GM21825 (cell line): ENCODE data around the gene COMMD3.
A peak's percentile ranks its signal among the peaks of the same experiment; 100 is the strongest.
"Not testable (repeated sequence)": the region's sequence is repeated elsewhere in the genome, so short reads cannot be mapped to it uniquely, and the experiment has no call there.

Source experiments
- ATAC-seq: cut with Tn5 transposase; IDR thresholded peaks from one replicate; pipeline ENCODE4 v1.9.1; 2021; ENCODE audit warnings: mild to moderate bottlenecking, moderate library complexity; ENCODE audit not compliant: unreplicated experiment

The COMMD3 gene

DNA sequence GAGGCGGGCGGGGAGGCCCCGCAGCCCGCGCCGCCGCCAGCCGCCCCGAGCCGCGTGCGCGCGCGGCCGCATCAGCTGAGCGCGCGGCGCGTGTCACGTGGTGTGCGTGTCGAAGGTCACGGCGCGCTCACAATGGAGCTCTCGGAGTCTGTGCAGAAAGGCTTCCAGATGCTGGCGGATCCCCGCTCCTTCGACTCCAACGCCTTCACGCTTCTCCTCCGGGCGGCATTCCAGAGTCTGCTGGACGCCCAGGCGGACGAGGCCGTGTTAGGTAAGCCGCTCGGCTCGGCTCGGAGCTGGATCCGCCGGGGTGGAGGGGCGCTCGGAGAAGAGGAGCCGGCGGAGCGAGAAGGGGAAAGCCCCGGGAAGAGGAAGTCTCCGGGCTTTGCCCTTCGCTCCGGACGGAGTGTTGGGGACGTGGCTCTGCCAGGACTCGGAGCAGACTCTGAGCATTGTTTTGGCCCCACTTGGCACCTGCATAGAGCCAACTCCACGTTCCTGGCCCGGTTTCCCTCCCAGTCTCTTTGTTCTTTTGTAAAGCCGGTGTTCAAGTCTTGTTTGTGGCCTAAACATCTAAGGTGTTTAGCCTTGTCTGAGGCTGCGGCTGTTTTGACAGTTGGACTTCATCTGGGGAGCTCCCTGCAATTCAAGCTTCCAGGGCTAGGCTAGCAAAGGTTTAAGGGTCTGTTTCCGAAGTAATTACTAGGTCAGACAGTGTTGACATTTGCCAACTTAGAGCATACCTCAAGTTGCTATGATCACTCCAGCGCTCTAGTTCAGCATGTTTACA is at the start of gene COMMD3:
Gene COMMD3 (plus strand): TSS at position 103 of the 790 bp plus-strand sequence. CDS start 30 bp downstream, at position 133.
- peak; percentile 64 for ATAC-seq

- ATAC-seq: no peak
Observed at GRCh38 chr10:22268503-22268902, 47.7 kb upstream of the COMMD3 start.

DNA sequence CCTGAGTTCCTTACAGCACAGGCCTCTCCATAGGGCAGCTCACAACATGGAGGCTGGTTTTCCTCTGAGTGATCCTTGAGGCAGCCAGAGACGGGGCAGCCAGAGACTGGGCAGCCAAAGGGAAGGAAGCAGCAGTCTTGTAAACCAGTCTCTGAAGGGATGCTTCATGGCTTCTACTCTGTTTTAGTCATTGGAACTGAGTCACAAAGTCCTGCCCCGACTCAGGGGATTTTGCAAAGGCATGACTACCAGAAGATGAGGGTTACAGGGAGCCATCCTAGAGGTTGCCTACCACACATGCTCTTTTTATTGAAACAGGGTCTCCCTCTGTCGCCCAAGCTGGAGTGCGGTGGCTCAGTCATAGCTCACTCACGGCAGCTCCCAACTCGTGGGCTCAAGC is 44.4 kb upstream of the COMMD3 start:
- no peak for ATAC-seq

- ATAC-seq: no peak
Observed at GRCh38 chr10:22278441-22278782, 37.8 kb upstream of the COMMD3 start.

- no peak for ATAC-seq
Observed at GRCh38 chr10:22280078-22280477, 36.1 kb upstream of the COMMD3 start.

GRCh38 chr10:22285130-22285529 is 31.1 kb upstream of the COMMD3 start:
- ATAC-seq: no peak

- ATAC-seq: no peak
Observed at GRCh38 chr10:22293747-22294404, 22.3 kb upstream of the COMMD3 start.

GRCh38 chr10:22294694-22295093 is 21.5 kb upstream of the COMMD3 start:
- no peak for ATAC-seq

GRCh38 chr10:22301193-22301592 is 15.0 kb upstream of the COMMD3 start:
- no peak for ATAC-seq

DNA sequence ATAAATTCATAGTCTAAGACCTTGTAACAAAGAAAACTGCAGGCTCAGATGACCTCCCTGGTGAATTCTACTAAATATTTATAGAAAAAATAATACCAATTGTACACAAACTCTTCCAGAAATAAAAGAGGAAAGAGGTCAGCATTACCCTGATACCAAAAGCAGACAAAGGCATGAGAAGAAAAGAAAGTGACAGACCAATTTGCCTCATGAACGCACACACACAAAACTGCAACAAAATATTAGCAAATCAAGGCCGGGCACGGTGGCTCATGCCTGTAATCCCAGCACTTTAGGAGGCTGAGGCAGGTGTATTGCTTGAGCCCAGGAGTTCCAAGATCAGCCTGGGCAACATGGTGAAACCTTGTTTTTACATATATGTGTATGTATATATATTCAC is 12.7 kb upstream of the COMMD3 start:
- ATAC-seq: no peak

DNA sequence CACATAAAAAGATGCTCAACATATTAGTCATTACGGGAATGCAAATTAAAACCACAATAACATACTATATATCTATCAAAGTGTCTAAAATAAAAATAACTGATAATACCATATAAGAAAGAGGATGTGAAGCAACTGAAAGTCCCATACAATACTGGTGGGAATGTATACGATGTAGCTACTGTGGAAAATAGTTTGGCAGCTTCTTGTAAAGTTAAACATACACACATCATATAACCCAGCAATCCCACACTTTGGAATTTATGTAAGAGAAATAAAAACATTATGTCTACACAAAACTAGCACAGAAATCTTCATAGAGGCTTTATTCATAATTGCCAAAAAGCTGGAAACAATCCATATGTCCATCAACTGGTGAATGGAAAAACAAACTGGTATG is 10.5 kb upstream of the COMMD3 start:
- no peak for ATAC-seq

DNA sequence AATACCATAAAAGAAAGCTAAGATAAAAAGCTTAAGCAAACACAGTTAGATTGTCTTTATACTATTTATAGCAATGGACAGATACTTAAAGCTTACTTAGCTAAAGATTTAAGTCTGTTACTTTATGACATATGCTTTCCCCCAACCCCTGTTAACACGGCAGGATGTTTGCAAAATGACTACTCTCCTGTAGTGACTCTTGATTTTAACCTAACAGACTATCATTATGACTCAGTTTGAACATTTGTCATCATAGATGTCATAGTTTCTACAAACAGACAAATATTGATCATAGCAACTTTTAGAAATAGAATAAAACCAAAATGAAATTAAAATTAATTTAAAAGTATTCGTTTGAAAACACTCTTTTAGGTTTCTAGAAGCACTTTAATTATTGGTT is 7.8 kb upstream of the COMMD3 start:
- peak; percentile 86 for ATAC-seq

- ATAC-seq: no peak
Observed at GRCh38 chr10:22309180-22310000, 6.8 kb upstream of the COMMD3 start.

DNA sequence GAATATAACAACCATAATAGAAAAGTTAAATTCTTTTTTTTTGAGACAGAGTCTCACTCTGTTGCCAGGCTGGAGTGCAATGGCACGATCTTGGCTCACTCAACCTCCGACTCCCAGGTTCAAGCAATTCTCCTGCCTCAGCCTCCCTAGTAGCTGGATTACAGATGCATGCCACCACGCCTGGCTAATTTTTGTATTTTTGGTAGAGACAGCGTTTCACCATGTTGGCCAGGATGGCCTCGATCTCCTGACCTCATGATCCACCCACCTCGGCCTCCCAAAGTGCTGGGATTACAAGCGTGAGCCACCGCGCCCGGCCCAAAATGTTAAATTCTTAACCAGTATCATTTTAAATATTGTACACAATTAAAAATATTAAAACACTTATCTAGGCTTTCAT is 6.2 kb upstream of the COMMD3 start:
- ATAC-seq: not testable (repeated sequence)

DNA sequence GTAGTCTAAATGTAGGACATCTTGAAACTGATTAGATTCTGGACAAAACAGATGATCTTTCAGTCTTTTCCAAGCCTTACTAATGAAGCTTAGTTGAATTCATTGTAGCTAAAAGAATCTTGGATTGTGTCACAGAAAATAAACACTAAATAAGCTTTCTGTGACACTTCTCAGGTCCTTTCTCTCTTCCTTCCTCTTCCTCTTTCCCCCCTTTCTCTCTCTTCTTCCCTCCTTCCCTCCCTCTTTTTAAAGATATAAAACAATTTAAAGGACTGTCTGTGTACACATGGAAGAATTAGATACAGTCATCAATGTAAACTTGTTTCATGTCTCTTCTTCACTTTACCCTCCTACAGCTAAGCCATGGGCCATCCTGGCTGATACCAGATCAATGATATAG is 5.3 kb upstream of the COMMD3 start:
- no peak for ATAC-seq

DNA sequence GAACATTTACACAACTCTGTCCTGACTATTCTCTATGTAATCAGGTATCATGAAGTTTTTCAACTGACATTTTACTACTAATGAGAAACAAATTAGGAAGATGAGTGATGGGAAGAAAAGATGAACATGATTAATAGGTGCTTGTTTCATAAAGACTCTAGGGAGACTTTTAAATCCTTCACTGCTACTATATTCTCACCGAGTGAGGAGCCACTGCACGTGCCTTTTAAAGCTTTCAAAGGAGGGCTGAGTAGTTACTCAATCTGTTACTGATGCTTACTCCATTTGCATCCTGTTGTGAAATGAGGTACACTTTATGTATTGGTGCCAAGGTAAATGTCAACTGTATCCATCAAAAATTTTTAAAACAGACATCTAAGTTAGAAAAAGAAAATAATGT is 1.3 kb upstream of the COMMD3 start:
- ATAC-seq: no peak

DNA sequence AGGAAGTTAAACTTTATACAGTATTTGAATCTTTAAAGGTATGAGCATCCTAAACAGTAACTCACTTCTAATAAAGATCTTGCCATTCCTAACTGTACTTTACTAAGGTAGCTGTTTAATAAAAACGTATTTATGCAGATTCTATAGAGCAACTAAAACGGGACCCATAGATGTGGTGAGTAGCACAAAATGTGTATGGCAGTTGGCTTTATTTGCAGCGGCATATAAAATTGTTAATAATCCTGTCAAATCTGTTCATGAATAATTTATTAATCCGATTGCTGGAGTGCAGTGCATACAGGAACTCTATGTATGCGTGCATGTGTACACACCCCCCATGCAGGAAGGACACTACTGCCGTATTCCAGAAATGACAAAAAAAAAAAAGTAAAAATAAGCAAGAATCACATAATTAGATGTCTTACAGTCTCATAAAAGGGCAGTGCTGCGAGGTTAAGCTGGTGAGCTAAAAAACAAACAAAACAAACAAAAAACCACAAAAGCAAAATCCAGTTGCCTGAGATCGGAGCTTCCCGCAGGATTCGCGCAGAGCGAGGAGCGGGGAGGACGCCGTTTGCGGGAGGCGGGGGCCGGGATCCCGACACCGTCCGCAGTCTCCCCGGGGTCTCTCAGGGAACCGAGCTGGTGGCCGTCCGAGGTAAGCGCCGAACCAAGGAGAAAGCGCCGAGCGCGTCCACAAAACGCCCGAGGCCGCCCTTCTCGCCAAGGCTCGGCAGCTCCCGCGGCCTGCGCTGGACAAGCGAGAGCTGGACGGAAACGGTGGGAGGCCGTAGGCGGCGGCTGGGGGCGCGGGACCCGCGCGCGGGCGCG is 518 bp upstream of the COMMD3 start:
- ATAC-seq: no peak

DNA sequence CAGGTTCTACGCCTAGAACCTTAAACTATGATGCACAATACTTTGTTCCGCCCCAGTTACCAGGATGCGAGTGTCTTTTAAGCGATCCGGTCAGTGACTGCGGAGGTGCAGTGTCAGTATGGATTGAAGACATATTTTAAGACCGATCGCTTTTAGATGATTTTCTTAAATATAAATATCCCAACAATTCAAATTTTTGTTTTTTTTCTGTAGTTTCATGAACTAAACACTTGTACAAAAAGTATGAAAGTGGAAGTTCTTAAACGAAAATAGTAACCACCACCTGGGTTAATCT is 835 bp downstream of the COMMD3 start:
- peak; percentile 19 for ATAC-seq

DNA sequence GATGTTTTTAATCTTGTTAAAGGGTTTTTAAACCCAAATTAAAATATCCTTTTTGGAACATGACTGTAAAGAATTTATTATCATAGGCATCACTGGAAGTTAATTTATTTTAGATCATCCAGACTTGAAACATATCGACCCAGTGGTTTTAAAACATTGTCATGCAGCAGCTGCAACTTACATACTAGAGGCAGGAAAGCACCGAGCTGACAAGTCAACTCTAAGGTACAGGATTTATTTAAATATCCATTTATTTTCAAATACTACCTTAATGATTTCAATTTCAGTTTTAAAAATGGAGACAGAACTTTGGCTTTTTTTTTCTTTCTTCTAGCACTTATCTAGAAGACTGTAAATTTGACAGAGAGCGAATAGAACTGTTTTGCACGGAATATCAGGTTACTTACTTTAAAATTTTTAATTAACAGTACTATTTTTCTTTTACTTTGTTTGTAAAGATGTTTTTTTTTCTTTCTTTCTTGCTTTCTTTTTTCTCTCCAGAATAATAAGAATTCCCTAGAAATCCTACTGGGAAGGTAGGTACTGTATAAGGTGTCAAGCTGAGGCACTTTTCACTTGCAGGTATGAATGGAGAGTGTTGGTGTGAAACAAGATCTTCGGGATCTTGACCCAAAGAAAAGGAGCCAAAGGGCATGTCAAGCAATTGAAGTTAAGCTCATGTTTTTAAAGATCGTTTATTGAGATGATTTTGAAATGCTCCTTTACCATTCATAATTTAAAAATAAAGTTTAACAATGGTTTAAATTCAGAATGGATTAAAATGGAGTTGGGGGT is 1.8 kb downstream of the COMMD3 start:
- ATAC-seq: no peak

- ATAC-seq: no peak
Observed at GRCh38 chr10:22318772-22319171, 2.6 kb downstream of the COMMD3 start.
